Measurements from ENCODE around the gene USP30.
"Not testable (repeated sequence)": the region's sequence is repeated elsewhere in the genome, so short reads cannot be mapped to it uniquely, and the experiment has no call there.

Gene USP30, protein sequence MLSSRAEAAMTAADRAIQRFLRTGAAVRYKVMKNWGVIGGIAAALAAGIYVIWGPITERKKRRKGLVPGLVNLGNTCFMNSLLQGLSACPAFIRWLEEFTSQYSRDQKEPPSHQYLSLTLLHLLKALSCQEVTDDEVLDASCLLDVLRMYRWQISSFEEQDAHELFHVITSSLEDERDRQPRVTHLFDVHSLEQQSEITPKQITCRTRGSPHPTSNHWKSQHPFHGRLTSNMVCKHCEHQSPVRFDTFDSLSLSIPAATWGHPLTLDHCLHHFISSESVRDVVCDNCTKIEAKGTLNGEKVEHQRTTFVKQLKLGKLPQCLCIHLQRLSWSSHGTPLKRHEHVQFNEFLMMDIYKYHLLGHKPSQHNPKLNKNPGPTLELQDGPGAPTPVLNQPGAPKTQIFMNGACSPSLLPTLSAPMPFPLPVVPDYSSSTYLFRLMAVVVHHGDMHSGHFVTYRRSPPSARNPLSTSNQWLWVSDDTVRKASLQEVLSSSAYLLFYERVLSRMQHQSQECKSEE

DNA sequence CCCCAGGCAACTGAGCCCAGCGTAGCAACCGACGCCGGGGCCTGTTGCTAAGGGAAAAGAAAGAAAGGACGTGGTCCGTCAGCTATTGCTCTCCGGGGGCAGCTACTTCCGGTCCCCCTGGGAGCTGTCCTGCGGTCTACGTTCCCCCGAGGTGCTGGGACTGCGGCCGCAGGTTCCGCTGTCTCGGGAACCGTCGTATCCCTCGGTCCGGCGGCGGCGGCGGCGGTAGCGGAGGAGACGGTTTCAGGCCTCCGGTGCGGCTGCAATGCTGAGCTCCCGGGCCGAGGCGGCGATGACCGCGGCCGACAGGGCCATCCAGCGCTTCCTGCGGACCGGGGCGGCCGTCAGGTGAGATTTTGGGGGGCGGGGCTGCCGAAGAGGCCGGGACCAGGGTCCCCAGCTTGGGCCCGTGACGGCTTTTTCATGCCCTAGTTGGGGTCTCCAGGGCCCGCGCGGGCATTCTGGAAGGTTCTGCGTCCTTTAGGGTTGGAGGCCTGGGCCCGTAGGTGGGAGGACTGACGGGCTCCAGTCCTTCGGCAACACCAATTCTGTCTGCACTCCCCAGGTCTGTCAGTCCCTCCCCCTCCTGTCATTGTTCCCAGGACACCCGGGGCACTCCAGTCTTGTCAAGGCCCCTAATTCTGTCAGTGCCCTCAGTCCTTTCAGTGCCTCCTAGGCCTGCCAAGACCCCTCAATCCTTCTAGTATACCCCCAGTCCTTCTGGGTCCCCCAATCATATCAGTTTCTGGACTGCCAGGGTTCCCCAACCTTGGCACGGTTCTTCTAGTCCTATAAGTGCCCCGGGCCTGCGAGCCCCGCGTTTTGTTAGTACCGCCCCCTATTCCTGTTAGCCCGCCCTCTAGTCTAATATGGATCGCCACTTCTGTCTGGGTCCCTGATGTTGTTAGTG, at the start of gene USP30:
Gene USP30 (plus strand): TSS at position 163 of the 910 bp plus-strand sequence. CDS start 103 bp downstream, at position 266.
- peak; percentile 27 to 90 (median 78) for DNase-seq

DNA sequence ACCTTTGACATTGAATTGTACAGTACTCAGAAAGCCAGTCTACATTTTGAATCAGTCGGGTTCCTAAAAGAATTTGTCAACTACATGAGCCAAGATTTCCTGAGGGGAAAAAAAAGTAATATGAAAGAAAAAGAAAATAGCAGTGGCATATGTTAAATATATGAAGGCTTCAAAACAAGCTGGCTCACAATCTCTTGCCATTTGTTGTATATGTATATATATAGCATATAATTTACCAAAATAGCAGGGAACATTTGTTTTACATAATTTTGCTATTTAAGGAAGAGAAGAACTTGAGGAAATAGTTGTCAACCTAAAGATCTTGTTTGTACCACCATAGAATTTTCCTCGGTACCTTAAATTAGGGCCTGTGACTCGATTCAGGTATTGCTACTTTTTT, 48.4 kb upstream of the USP30 start:
- no peak for DNase-seq

DNA sequence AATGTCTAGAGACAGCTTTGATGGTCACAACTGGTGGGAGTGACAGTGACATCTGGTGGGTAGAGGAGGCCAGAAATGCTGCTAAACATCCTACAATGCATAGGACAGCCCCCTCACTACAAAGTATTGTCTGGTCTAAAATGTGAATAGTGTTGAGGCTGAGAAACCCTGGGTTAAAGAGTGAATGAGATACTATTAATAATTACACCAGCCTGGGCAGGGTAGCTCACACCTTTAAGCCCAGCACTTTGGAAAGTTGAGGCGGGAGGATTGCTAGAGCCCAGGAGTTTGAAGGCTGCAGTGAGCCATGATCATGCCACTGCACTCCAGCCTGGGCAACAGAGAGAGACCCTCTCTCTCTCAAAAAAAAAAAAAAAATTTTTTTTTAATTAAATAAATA, 42.6 kb upstream of the USP30 start:
- no peak for DNase-seq

DNA sequence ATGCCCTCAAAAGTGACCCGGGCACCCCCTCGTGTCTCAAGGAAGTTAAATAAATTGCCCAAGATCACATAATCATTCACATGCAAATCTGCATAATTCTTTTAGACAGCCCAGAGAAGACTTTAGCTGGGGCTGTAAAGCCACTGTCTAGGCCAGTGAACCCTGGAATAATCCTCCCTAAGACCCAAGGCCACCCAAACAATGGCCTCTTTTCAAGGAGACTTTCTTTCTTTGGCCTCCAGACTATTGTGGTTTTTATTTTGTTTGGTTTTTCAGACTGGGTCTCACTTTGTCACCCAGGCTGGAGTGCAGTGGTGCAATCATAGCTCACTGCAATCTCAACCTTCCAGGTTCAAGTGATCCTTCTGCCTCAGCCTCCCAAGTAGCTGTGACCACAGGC, 42.1 kb upstream of the USP30 start:
- DNase-seq = no peak

DNA sequence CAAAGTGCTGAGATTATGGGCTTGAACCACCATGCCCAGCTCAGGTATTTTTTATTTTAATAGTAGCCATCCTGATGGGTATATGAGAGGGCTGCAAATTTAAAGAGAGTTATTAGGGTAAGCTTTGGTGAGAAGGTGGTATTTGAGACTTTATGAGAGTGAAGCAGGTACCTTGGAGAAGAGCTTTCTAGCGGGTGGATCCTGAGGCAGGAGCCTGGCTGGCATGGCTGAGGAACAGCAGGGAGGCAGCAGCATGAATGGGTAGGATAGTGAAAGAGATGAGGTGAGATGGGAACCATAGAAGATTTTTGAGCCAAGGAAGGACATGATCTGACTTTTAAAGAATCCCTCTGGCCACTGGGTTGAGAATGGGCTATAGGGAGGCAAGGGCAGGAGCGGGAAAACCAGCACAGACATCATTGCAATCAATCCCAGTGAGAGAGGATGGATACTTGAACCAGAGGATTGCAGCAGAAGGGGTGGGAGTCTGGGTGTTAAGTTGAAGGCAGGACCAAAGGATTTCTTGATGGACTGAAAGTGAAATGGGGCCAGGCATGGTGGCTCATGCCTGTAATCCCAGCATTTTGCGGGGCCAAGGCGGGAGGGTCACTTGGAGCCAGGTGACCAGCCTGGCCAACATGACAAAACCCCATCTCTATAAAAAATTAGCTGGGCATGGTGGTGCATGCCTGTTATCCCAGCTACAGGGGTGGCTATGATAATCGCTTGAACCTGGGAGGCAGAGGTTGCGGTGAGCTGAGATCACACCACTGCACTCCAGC, 37.2 kb upstream of the USP30 start:
- no peak for DNase-seq

DNA sequence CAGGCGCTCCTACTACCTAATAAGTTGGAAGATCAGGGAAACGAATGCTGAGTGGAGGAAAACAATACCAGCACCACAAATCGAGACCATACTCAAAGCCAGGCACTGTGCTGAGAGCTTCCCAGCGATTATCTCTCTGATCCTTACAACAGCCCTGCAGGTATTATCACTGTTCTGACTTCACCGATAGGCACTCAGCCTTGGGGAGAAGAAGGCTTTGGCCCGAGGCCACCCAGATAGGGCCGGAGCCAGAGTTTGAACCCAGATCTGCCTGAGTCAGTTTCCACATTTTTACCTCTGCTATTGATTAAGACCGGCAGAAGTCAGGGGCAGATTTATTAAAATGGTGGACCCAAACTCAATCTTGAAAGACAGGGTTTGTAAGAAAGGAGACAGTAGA, 36.4 kb upstream of the USP30 start:
- DNase-seq = no peak

DNA sequence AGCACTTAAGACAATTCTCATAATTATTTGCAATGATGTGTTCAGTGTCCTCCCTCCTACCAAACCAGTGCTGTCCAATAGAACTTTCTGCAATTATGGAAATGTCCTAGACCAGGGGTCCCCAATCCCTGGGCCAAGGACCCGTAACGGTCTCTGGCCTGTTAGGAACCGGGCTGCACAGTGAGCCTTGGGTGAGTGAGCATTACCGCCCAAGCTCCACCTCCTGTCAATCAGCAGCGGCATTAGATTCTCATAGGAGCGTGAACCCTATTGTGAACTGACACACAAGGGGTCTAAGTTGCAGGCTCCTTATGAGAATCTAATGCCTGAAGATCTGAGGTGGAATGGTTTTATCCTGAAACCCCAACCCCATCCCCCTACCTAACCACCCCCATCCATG, 35.4 kb upstream of the USP30 start:
- DNase-seq = no peak

DNA sequence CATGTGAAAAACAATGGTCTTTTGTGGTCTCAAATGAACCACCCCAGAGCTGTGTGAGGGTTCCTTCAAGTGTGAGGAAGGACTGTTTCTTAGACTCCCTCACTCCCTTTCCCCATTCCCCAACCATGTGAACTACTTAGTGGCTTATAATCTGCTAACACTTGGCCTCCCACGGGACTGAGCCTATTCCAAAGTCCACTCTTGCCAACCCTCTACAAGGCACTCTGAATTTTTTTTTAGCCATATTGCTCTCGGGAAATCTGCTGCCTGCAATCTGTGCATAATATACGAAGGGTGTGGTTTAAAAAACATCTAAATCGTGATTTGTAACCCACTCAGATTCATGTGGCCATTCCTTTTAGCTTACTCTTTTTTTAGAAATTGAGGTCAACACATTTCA, 34.1 kb upstream of the USP30 start:
- DNase-seq = no peak

DNA sequence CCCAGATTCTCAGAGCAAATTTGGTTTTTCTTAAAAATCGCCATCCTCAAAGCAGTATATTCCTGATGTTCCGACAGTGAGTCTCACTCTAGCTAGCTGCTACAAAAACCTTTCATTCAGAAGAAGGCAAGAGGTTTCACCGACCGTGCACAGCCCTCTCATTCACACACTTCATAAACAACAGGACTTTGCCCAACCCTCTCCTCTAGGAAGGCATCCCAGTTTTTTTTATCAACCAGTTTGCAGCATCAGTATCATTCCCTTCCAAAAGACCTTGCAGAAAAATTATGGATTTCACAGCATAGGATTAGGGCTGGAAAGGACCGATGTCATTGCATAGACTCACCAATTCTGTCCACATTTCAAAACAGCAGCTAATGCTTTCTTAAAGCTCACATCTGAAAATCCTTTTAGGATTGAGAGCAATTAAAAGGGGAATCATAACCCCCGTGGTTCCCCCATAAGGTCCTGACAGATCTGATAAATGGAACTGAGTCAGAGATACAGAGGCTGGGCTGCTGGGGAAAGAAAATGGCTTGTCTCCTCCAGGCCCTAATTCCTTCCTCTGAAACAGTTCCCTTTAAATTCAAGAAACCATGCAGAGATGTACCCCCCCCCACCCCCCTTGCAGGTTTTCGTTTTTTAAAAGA, 32.1 kb upstream of the USP30 start:
- peak in 1 of 56 donors; percentile 11 for DNase-seq

DNA sequence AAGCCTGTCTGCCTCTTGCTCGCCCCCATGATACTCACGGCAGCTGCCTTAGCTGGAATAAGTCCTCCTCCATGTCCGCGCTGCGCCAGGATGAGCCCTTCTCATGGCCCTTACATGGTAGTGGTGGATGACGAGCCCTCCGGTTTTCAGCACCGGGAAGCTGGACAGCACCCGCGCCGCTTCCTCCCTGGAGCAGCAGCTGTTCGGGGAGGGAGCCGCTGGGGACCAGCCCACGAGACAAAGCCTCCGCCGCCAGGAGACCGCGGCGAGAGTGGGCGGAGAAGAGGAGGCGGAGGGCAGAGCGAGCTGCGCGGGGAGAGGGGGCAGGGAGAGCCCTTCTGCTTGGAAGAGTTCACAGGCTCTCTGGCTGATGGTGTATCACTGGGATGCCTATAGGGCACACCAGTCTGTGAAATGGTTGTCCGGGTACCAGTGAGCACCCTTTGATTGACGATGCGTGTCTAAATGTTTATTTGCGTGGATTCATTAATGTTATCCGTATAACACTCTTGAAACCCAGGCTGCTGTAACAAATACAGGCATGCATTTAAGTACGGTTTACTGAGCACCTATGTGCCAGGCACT, 31.5 kb upstream of the USP30 start, which contains the start of gene SVOP:
Gene SVOP (minus strand): TSS at position 273 of the 585 bp plus-strand sequence. CDS start 200 bp downstream, at position 73.
- peak in 55 of 56 donors; percentile 2 to 87 (median 71) for DNase-seq

DNA sequence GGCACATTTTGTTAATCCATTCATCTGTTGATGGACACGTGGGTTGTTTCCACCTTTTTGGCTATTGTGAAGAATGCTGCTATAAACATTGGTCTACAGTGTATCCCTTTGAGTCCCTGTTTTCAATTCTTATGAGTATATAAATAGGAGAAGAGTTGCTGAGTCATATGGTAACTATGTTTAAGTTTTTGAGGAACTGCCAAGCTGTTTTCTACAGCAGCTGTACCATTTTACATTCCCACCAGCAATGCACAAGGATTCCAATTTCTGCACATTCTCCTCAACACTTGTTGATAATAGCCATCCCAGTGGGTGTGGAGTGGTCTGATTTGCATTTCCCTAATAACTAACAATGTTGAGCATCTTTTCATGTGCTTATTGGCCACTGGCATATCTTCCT, 24.6 kb upstream of the USP30 start:
- DNase-seq = peak in 4 of 56 donors; percentile 2 to 27 (median 5)

DNA sequence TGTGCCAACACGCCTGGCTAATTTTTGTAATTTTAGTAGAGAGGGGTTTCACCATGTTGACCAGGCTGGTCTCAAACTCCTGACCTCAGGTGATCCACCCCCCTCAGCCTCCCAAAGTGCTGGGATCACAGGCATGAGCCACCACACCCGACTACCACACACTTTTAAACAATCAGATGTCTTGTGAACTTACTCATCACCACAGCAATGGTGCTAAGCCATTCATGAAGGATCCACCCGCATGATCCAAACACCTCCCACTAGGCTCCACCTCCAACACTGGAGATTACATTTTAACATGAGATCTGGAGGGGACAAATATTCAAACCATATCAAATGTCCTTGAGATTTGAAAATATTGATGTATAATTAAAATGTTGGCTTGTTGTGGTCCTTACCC, 23.8 kb upstream of the USP30 start:
- not testable (repeated sequence) for DNase-seq

DNA sequence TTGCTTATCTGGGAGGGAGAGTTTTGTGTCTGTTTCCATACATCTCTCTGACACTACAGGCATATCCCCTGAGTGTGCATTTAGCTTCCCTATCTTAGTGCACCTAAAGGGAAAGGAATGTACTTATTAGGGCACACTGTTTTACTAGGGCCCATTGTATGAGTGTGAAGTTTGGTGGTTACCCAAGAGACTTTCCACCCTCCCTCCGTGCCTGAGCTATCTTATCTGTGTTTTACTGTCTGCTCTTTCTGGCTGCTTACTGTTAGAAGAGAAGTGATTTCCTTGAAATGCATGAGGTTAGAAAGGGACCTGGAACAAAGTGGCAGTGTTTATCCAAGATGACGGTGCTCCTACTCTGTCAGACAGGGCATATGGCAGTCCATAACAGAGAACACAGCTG, 23.0 kb upstream of the USP30 start:
- no peak for DNase-seq

DNA sequence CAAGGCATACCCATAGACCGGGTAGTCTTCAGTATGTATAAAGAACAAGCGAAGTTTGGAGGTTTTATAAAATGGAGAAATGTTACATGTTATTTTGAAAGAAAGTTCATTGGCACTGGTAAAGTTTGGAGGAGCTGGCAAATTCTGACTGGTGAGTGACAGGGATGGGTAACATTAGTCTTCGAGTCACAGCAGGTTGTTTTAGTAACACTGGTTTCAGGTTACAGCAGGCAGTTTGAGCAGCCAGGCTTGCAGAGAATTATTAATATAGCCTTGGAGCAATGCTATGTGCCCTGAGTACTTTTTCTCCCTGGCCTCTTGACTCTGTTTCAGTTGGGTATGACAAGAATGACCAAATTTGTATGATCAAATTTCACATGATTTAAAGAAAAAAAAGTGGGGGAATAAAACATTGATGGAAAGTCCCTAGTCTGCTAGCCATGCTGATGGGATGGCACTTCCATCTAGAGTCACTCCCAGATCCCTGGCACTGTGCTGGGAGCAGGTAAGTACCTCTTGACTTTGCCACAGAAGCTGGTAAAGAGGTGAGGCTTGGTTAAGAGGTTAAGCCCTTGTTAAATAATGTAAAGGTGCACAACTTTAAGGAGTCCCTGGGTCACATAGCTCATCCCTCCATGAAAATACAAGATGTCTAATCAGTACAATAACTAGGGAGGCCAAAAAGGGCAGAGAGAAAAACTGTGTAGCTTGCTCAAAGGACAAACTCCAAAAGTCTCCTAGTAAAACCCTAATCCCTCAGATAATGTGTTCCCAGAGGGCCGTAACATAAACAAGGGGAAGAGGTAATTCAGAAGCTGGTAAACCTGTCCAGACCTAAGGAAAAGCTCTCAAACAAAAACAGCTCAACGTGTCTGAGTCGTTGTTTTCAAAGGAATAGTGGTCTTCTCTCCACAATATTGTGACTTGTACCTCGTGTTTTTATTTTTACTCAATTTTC, 18.9 kb upstream of the USP30 start:
- DNase-seq = no peak

DNA sequence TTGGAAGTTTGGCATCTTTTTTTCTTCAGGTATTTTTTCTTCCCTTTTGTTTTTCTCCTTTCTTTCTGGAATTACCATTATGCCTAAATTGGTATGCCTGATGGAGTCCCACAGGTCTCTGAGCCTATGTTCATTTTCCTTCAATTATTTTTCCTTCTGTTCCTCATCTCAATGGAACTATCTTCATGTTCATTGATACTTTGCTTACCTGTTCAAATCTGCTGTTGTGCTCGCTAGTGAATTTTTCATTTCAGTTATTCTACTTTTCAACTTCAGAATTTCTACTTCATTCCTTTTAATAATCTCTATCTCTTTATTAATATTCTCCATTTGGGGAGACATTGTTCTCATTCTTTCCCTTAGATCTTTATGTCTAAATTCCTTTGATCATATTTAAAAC, 15.4 kb upstream of the USP30 start:
- no peak for DNase-seq

DNA sequence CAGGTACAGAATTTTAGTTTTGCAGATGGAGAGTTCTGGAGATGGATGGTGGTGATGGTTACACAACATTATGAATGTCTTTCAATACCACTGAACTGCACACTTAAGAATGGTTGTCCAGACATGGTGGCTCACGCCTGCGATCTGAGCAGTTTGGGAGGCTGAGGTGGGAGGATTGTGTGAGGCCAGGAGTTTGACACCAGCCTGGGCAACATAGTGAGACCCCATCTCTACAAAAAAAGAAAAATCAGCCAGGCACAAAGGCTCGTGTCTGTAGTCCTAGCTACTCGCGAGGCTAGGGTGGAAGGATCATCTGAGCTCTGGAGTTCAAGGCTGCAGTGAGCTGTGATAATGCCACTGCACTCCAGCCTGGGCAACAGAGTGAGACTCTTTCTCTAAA, 8.1 kb upstream of the USP30 start:
- DNase-seq = no peak

DNA sequence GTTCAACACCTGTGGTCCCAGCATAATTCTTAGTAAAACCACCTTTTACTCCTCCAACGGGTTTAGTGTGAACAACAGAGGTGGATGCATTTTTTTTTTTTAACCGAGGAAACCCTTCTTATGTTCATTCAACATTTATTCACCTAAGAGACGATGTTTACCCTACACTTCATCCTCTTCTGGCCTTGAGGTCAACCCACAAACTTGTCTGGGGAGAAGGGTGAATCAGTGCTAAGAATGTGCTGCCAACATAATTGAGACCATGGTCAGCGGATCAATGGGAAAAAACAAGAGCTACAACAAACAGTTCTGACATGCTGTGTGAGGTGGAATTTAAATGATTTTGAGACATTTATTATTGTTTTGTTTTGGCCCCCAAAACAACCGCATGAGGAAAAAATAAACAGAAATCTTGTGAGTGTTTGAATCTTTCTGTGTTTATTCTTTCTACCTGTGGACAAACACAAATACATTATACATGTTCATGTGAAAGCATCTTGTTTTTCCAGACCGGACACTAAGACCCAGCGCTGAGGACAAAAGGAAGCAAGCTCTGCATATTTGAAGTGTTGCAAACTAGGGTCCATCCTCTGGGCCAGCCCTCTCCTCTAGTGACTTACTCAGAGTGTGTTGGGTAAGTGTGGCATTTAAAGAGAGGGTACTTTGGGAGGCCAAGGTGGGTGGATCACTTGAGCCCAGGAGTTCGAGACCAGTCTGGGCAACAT, 5.1 kb upstream of the USP30 start:
- DNase-seq = no peak

DNA sequence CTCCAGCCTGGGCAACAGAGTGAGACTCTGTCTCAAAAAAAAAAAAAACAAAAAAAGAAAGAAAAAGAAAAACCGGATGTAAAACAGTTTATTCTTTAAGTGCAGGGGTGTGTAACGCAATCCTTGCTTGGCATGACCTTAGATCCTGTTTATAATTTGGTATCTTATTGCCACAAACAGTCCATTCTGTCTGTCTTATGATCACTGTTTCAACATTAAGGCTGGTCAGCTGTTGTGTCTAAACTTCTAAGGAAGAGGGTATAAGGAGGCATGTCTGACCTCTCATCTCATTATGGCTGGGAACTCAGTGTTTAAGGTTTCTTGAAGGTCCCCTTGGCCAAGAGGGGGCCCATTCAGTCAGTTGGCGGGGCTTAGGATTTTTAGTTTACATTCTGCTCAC, 3.7 kb upstream of the USP30 start:
- DNase-seq = not testable (repeated sequence)

All from amygdala (tissue), 56 donors.